ENCODE data around the gene FBXO31.
"Not testable (repeated sequence)": the region's sequence is repeated elsewhere in the genome, so short reads cannot be mapped to it uniquely, and the experiment has no call there.

The FBXO31 gene

DNA sequence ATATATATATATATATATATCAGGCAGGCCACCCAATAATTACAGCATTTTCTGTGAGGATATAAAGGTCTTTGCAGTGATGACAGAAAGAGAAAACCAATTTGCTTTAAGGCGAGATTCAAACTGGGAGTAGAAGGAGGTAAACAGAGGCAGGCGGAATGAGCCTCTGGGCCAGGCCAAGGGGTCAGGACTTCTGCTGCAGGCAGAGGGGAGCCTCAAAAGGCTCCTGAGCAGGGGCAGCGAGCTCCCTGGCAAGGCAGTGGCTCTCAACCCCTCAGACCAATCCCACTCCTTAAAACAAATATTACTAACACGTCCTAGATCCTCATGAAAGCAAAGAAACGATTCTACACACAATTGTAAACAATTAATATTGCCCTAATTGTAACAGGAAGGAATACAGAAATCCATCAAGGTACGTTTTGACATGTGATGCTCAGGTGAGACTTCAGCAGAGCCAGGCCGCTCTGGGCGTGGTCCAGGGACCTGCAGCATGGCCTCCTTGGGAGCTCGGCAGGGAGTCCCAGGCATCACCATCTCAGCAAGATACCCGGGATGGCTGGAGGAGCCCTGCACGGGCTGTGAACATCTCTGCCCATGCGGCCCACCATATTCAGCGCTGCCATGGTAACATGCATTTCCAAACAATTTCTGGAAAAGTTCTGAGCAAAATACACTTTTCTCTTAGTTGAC lies 18.4 kb downstream of the FBXO31 start:
- DNase-seq (ENCODE audit: low read depth, low spot score): no peak

- no peak for DNase-seq (ENCODE audit: low read depth, low spot score)
These were observed 19.7 kb downstream of the FBXO31 start for GRCh38 chr16:87363771-87364455.

DNA sequence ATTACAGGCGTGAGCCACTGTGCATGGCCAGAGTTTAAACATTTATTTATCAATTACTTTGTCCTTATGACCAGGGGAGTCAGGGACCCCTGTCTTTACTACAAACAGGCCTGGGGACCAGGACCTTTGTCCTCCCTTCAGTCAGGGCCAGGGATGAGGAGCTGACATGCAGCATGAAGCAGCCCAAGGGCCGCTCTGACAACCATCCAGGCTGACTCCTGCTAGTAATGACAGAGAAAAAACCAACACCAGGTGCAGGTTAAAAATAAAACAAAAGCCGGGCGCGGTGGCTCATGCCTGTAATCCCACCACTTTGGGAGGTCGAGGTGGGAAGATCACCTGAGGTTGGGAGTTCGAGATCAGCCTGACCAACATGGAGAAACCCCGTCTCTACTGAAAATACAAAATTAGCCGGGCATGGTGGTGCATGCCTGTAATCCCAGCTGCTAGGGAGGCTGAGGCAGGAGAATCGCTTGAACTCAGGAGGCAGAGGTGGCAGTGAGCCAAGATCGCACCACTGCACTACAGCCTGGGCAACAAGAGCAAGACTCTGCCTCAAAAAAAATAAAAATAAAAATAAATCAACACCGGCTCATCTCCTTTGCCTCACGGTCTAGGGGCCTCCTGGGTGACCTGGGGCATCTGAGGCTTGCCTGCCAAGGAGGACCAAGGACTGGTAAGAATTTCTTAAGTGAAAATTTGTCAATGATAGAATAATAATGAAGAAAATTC lies 20.6 kb downstream of the FBXO31 start:
- not testable (repeated sequence) for DNase-seq (ENCODE audit: low read depth, low spot score)

- DNase-seq (ENCODE audit: low read depth, low spot score): no peak
These were observed 21.5 kb downstream of the FBXO31 start for GRCh38 chr16:87361916-87362619.

DNA sequence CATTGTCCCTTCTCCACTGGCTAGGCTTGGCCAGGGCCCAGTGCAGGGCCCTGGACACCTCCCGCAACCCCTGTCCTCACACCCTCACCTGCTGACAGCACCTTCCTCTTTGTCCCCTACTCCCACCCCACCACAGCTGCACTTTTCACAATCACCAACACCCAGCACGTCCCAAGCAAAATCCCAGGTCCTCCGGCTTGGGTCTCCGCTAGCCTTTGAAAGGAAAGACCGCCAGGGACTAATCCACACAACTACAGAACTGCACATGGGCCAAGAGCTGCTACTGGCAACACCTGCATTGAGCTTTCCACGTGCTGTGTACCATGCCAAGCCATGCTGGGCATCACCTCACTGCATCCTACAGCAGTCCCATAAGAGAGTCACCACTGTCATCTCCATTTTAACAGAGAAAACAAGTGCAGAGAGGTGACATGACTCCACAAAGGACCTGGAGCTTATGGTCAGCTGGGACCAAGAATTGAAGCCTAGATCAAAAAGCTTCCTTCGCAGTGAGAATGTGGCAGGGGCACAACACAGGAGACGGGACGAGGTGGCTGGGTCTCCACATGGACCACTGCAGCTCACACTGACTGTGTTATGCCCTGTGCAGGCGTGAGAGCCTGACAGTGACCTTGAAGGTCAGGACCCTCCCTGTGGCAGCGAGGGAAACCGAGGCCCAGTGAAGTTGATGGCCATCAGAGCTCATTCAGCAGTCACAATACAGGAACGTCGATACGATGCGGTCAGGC lies 22.5 kb downstream of the FBXO31 start:
- no peak for DNase-seq (ENCODE audit: low read depth, low spot score)

DNA sequence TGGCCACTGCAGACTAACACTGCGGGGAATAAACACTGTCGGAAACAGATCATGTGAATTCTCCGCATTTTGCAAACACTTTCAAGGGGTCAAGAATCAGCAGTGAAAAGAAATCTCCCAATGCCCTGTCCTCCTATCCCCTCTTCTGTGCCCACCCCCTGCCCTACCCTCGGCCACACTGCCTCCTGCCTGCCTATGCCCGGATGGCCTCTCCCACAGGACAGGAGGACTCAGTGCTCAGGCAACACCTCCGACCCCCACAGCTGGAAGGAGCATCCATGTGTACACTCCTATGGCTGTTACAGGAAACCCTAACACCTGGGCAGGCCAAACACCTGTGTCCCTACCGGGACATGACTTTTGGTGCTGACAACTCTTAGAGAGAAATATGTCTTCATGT lies 24.5 kb downstream of the FBXO31 start:
- no peak for DNase-seq (ENCODE audit: low read depth, low spot score)

- DNase-seq (ENCODE audit: low read depth, low spot score): no peak
These were observed 24.9 kb downstream of the FBXO31 start for GRCh38 chr16:87358696-87359095.

GRCh38 chr16:87358250-87358649 lies 25.3 kb downstream of the FBXO31 start:
- no peak for DNase-seq (ENCODE audit: low read depth, low spot score)

DNA sequence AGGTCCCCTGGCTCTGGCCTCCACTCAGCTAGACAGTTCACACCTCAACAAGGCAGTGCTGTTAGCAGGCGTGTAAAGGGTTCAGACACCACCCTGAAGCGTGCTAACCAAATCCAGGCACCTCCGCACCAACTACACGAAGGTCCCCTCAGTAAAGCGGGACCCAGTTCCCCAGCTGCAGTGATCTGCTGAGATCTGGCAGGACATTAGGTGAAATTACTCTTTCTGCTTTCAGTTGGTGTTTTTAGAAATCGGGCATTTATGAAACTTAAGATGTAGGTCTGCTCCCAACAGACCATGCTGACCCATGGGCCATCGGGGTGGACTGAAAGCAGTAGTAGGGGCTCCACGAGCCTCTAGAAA lies 27.1 kb downstream of the FBXO31 start:
- no peak for DNase-seq (ENCODE audit: low read depth, low spot score)

GRCh38 chr16:87353613-87354012 lies 30.0 kb downstream of the FBXO31 start:
- DNase-seq (ENCODE audit: low read depth, low spot score): no peak

DNA sequence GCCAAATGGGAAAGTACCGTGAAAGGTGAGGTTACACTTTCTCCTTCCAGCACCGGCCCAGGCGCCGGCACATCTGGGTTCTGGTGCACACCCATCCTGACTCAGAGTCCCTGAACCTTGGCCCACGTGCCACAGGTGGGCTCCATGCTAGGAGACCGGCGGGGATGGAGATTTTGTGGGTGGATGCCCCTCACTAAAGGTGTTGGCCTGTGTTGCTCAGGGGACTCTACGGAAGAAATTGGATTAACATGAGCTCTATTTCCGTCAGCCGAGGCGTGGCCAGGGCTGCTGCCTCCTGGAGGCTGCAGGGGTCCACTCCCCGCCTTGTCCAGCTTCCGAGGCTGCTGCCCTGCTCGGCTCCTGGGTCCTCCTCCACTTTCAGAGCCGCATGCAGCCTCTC lies 30.8 kb downstream of the FBXO31 start:
- no peak for DNase-seq (ENCODE audit: low read depth, low spot score)

- no peak for DNase-seq (ENCODE audit: low read depth, low spot score)
These were observed 32.3 kb downstream of the FBXO31 start for GRCh38 chr16:87351320-87351698.

GRCh38 chr16:87350681-87351319 lies 32.8 kb downstream of the FBXO31 start:
- no peak for DNase-seq (ENCODE audit: low read depth, low spot score)

DNA sequence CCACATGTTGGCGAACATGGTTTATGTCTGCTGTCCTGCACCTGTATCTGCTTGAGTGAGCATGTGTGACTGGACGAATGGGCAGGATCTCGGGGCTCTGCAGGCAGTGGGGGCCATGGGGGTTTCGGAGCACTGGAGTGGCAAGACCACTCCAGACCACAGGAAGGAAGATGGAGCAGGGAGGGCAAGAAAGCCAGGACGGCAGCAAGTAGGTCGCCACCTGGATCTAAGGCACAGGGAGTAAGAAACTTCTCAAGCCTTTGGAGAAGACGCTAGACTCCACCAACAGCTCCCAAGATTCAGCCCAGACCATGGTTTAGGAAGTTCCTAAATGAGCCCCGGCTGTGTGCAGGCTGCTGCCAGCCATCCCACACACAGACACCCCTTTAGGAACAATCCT lies 33.5 kb downstream of the FBXO31 start:
- DNase-seq (ENCODE audit: low read depth, low spot score): no peak

DNA sequence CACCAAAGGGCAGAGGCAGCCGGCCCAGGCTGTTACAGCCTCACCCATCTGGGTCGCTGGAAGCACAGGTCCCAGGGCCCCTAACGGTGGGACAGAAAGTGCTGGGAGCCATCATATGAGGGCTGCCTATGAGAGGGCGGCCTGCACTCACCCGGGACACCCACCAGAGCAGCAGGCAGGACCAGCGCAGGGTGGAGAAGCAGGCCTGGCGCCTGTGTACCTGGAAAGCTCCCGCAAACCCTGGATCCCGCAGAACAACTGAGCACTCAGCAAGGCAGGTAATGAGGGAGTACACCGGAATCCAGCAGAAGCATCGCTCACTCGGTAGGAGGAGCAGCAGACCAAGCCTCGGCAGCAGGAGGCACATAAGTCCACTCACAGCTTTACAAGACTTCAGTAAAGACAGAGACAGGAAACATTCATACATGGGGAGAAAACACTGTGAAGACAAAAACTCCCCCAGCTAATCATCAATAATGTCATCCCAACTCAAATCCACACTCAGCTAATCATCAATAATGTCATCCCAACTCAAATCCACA lies 34.9 kb downstream of the FBXO31 start:
- DNase-seq (ENCODE audit: low read depth, low spot score): no peak

GRCh38 chr16:87347932-87348615 lies 35.5 kb downstream of the FBXO31 start:
- no peak for DNase-seq (ENCODE audit: low read depth, low spot score)

- no peak for DNase-seq (ENCODE audit: low read depth, low spot score)
These were observed 37.0 kb downstream of the FBXO31 start for GRCh38 chr16:87346517-87347060.

- DNase-seq (ENCODE audit: low read depth, low spot score): no peak
These were observed 37.7 kb downstream of the FBXO31 start for GRCh38 chr16:87345726-87346424.

GRCh38 chr16:87344931-87345631 lies 38.5 kb downstream of the FBXO31 start:
- no peak for DNase-seq (ENCODE audit: low read depth, low spot score)

Data from brain pericyte (primary cell).